Fibroblast of lung (primary cell): ENCODE results near the gene PPM1H. TPM values are rescaled to one million over a fixed set of nuclear protein-coding genes. Genes with fewer than 3 reads are reported as not detected.

Source experiments
- DNase-seq, 2 donors: peaks; one replicate each; pipeline versions ENCODE4 v3.0.0 to v3.0.0-alpha.2; 2010; ENCODE audit warnings: low read depth in 2 of 2
- H2AFZ ChIP-seq: 2 replicates; pipeline ENCODE4 v1.5.1; 2012; ENCODE audit warnings: low read length, control low read depth, inconsistent platforms
- H3K27ac ChIP-seq: 2 replicates; pipeline ENCODE4 v1.5.1; 2011; ENCODE audit warnings: low read length, control low read depth; ENCODE audit not compliant: insufficient read depth
- H3K27me3 ChIP-seq: 2 replicates; pipeline ENCODE4 v1.5.1; 2011; ENCODE audit warnings: mild to moderate bottlenecking, low read length; ENCODE audit not compliant: control insufficient read depth, insufficient read depth
- H3K36me3 ChIP-seq: 2 replicates; pipeline ENCODE4 v1.5.1; 2011; ENCODE audit warnings: low read length; ENCODE audit not compliant: control insufficient read depth, insufficient read depth
- H3K4me1 ChIP-seq: 2 replicates; pipeline ENCODE4 v1.5.1; 2011; ENCODE audit warnings: low read length; ENCODE audit not compliant: control insufficient read depth, insufficient read depth; ENCODE audit errors: extremely low read depth
- H3K4me2 ChIP-seq: 2 replicates; pipeline ENCODE4 v1.5.1; 2011; ENCODE audit warnings: low read length, control low read depth; ENCODE audit not compliant: insufficient read depth; ENCODE audit errors: extremely low read depth
- H3K4me3 ChIP-seq, 4 experiments: fragments of 200-600 bp in 1 of 4; sonication (generic) in 1 of 4; replicated peaks in 1 of 4; 2 replicates each; pipeline ENCODE4 v1.5.1; 2011 to 2016; ENCODE audit warnings: low read length in 4 of 4, low read depth in 3 of 4, mild to moderate bottlenecking in 3 of 4, control low read depth in 2 of 4, inconsistent platforms in 1 of 4, mixed read lengths in 1 of 4; ENCODE audit not compliant: insufficient read depth in 1 of 4; ENCODE audit errors: control extremely low read depth in 1 of 4
- H3K79me2 ChIP-seq: 2 replicates; pipeline ENCODE4 v1.5.1; 2012; ENCODE audit warnings: mild to moderate bottlenecking, low read length, inconsistent platforms; ENCODE audit not compliant: control insufficient read depth, insufficient read depth
- H3K9ac ChIP-seq: 2 replicates; pipeline ENCODE4 v1.5.1; 2011; ENCODE audit warnings: mild to moderate bottlenecking, low read length, control low read depth; ENCODE audit not compliant: insufficient read depth
- H3K9me3 ChIP-seq: 2 replicates; pipeline ENCODE4 v1.5.1; 2012; ENCODE audit warnings: low read depth, low read length; ENCODE audit not compliant: control insufficient read depth, insufficient read depth
- H4K20me1 ChIP-seq: 2 replicates; pipeline ENCODE4 v1.5.1; 2011; ENCODE audit warnings: low read length; ENCODE audit not compliant: control insufficient read depth, insufficient read depth; ENCODE audit errors: extremely low read depth
- CTCF ChIP-seq, 2 donors: IDR thresholded peaks in 1 of 2; conservative IDR thresholded peaks in 1 of 2; 1 replicate in 1 of 2; 2 replicates in 1 of 2; pipeline ENCODE4 v1.5.1; 2011 to 2012; ENCODE audit warnings: low read length in 2 of 2, control low read depth in 1 of 2, inconsistent platforms in 1 of 2, low read depth in 1 of 2, mild to moderate bottlenecking in 1 of 2
- EZH2 ChIP-seq: IDR thresholded peaks from 2 replicates; pipeline ENCODE4 v1.5.1; 2012; ENCODE audit warnings: low read length, control low read depth, mild to moderate bottlenecking; ENCODE audit errors: missing control alignments
- polyA plus RNA-seq, 2 donors: library from polyadenylated mRNA; depleted of rRNA in 1 of 2; stranded (reverse) in 1 of 2; unstranded in 1 of 2; fragments of >200 nt; gene quantifications; 2 replicates each; pipeline ENCODE4 v1.2.1, GENCODE V29; 2011 to 2012; ENCODE audit warnings: missing spikeins in 1 of 2
- total RNA-seq: library from RNA; depleted of rRNA; stranded (reverse); fragments of >200 nt; gene quantifications from 2 replicates; pipeline ENCODE4 v1.2.1, GENCODE V29; 2014

The PPM1H gene
- total and polyA plus RNA-seq, 2 donors (not counting 1 experiment from before 2014, with no cell fraction given) = 0.57 to 3.1 TPM

DNA sequence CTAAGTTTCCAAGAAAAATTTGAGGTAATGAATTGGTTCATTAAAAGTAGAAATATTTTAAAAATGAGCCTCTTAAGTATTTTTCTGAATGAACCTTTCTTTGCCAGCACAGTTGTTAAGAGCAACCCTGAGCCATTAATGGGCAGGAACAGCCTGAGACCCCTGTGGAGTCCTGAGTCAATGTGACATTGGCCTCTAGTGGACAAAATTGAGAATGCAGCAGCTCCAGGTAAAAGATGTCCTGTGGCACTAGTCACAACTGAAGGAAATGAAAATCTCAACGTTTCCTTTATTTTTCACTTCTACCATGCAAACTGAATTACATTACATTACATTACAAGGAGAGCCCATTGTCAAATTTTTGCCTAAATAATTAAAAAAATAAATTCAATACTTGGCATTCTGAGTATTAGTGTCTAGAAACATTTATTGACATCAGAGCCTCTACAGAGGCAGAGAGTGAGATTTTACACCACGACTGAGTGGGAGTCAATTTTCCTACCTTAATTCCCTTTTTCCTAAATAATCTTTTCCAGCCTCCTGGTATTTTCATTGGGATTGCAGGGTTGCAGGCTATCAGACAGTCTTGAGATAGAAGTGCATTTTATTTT lies 135.7 kb downstream of the PPM1H start:
- Histone ChIP-seq H3K36me3 (no peaks in the 10 kb centered on the region), H3K4me3 (no peak overlapping the region), H3K4me2 (no peak overlapping the region), H3K27me3 (no peaks in the 10 kb centered on the region), H3K9ac (no peak overlapping the region), H3K4me1 (no peaks in the 10 kb centered on the region), H2AFZ (no peak overlapping the region), H3K27ac (no peak overlapping the region), H4K20me1 (no peaks in the 10 kb centered on the region), H3K9me3 (no peaks in the 10 kb centered on the region), H3K79me2 (no peaks in the 10 kb centered on the region)
- TF ChIP-seq CTCF (conservative IDR thresholded peaks at IDR 0.05 in 1 of 2, IDR thresholded peaks at IDR 0.05 in 1 of 2; ENCODE audit: low read depth in 1 of 2, low read length in 2 of 2) = peak; percentile 98
- no peak for TF ChIP-seq EZH2
- peak; percentile 57 to 75 for DNase-seq

GRCh38 chr12:62794218-62794583 lies 140.7 kb downstream of the PPM1H start:
- no peak overlapping the region for H3K4me2 ChIP-seq
- TF ChIP-seq CTCF (conservative IDR thresholded peaks at IDR 0.05 in 1 of 2, IDR thresholded peaks at IDR 0.05 in 1 of 2; ENCODE audit: low read depth in 1 of 2, low read length in 2 of 2) = no peak
- no peak for TF ChIP-seq EZH2
- no peaks in the 10 kb centered on the region for H3K9me3 ChIP-seq
- no peaks in the 10 kb centered on the region for H3K79me2 ChIP-seq
- no peak for DNase-seq
- H3K27me3 ChIP-seq = no peaks in the 10 kb centered on the region
- H3K4me1 ChIP-seq = peaks cover 2% of the 10 kb centered on the region
- H3K4me3 ChIP-seq = no peak overlapping the region
- H4K20me1 ChIP-seq = no peaks in the 10 kb centered on the region
- no peaks in the 10 kb centered on the region for H3K36me3 ChIP-seq
- peak overlapping the region; percentile 22 for H2AFZ ChIP-seq
- no peak overlapping the region for H3K9ac ChIP-seq
- no peak overlapping the region for H3K27ac ChIP-seq

- no peak overlapping the region for H3K4me2 ChIP-seq
- no peaks in the 10 kb centered on the region for H3K9me3 ChIP-seq
- H3K36me3 ChIP-seq = no peaks in the 10 kb centered on the region
- no peaks in the 10 kb centered on the region for H3K27me3 ChIP-seq
- H3K79me2 ChIP-seq = no peaks in the 10 kb centered on the region
- no peaks in the 10 kb centered on the region for H4K20me1 ChIP-seq
- H3K4me3 ChIP-seq = no peak overlapping the region
- H3K9ac ChIP-seq = no peak overlapping the region
- DNase-seq = peak; percentile 85 to 92
- H3K4me1 ChIP-seq = peaks cover 2% of the 10 kb centered on the region
- TF ChIP-seq CTCF (conservative IDR thresholded peaks at IDR 0.05 in 1 of 2, IDR thresholded peaks at IDR 0.05 in 1 of 2; ENCODE audit: low read depth in 1 of 2, low read length in 2 of 2) (peak; percentile 95 to 98), EZH2 (no peak)
- H2AFZ ChIP-seq = no peak overlapping the region
- no peak overlapping the region for H3K27ac ChIP-seq
Measured at GRCh38 chr12:62793256-62794217, 141.4 kb downstream of the PPM1H start.
